Measurements from ENCODE around the gene ARRDC3.

ARRDC3 gene

DNA sequence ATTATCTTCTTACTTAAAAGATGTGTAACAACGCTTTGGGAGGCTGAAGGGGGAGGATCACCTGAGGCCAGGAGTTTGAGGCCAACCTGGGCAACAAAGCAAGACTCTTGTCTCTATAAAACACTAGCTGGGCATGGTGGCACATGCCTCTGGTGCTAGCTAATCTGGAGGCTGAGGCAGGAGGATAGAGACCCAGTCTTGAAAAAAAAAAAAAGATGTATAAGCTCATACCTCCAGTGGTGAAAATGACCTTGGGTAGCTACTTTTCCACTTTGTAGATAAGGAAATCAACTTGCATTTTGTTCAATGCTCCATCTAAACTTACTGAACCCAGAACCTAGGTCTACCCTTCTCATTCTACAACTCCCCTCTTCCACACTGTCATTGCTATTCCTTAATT, 16.6 kb downstream of the ARRDC3 start:
- TF ChIP-seq POLR2AphosphoS5 (IDR thresholded peaks at IDR 0.05; ENCODE audit: low read depth, low read length) (no peak), SIN3A (IDR thresholded peaks at IDR 0.05; ENCODE audit: borderline replicate concordance, insufficient read depth, low read length) (no peak), TAF1 (IDR thresholded peaks at IDR 0.05; ENCODE audit: borderline replicate concordance, insufficient read depth, low read length) (no peak), FOXP2 (optimal IDR thresholded peaks at IDR 0.05; ENCODE audit: borderline replicate concordance, extremely low read depth, extremely low read length, insufficient read depth) (no peak)
- TF ChIP-seq, protein P1, sequence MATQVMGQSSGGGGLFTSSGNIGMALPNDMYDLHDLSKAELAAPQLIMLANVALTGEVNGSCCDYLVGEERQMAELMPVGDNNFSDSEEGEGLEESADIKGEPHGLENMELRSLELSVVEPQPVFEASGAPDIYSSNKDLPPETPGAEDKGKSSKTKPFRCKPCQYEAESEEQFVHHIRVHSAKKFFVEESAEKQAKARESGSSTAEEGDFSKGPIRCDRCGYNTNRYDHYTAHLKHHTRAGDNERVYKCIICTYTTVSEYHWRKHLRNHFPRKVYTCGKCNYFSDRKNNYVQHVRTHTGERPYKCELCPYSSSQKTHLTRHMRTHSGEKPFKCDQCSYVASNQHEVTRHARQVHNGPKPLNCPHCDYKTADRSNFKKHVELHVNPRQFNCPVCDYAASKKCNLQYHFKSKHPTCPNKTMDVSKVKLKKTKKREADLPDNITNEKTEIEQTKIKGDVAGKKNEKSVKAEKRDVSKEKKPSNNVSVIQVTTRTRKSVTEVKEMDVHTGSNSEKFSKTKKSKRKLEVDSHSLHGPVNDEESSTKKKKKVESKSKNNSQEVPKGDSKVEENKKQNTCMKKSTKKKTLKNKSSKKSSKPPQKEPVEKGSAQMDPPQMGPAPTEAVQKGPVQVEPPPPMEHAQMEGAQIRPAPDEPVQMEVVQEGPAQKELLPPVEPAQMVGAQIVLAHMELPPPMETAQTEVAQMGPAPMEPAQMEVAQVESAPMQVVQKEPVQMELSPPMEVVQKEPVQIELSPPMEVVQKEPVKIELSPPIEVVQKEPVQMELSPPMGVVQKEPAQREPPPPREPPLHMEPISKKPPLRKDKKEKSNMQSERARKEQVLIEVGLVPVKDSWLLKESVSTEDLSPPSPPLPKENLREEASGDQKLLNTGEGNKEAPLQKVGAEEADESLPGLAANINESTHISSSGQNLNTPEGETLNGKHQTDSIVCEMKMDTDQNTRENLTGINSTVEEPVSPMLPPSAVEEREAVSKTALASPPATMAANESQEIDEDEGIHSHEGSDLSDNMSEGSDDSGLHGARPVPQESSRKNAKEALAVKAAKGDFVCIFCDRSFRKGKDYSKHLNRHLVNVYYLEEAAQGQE (IDR thresholded peaks at IDR 0.05; ENCODE audit: insufficient read depth in 1 of 2, low read depth in 2 of 2, low read length in 2 of 2), result no peak

DNA sequence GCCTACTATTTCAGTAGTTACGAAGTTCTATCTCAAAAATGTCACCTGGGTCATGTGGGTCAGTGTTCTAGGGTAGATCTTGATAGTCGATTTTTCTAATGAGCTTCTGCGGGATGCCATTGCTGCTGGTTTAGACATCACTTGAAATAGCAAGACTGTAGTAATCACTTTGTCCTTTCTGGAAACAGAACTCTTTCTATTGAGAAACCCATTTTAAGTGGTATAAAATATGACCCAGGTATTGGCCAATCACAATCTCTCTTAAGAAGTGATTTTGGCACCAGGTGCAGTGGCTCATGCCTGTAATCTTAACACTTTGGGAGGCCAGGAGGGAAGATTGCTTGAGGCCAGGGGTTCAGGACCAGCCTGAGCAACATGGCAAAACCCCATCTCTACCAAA, 17.6 kb downstream of the ARRDC3 start:
- TF ChIP-seq FOXP2 (optimal IDR thresholded peaks at IDR 0.05; ENCODE audit: borderline replicate concordance, extremely low read depth, extremely low read length, insufficient read depth) (no peak), SIN3A (IDR thresholded peaks at IDR 0.05; ENCODE audit: borderline replicate concordance, insufficient read depth, low read length) (no peak), POLR2AphosphoS5 (IDR thresholded peaks at IDR 0.05; ENCODE audit: low read depth, low read length) (no peak)
- TF ChIP-seq, protein P1 (IDR thresholded peaks at IDR 0.05; ENCODE audit: insufficient read depth in 1 of 2, low read depth in 2 of 2, low read length in 2 of 2), result no peak

DNA sequence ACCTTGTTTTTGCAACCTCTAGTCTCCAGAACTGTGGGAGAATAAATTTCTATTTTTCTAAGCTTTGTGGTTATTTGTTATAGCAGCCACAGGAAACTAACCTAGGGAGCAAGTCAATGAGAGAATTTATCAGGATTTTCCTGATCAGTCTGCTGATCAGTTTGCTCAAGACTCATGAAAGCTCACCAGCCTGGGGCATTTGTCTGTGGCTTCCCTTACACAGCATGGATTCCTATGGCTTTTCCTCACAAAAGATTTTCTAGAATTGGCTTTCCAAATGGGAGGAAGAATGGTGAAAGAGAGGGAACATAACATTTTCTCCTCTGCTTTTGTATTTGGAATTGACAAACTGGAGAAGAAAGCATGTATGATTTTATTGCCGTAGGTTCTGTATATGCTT, 20.2 kb downstream of the ARRDC3 start:
- TF ChIP-seq FOXP2 (optimal IDR thresholded peaks at IDR 0.05; ENCODE audit: borderline replicate concordance, extremely low read depth, extremely low read length, insufficient read depth) (no peak), TAF1 (IDR thresholded peaks at IDR 0.05; ENCODE audit: borderline replicate concordance, insufficient read depth, low read length) (no peak), SIN3A (IDR thresholded peaks at IDR 0.05; ENCODE audit: borderline replicate concordance, insufficient read depth, low read length) (no peak), POLR2AphosphoS5 (IDR thresholded peaks at IDR 0.05; ENCODE audit: low read depth, low read length) (no peak)
- TF ChIP-seq, protein P1 (IDR thresholded peaks at IDR 0.05; ENCODE audit: insufficient read depth in 1 of 2, low read depth in 2 of 2, low read length in 2 of 2), result no peak

DNA sequence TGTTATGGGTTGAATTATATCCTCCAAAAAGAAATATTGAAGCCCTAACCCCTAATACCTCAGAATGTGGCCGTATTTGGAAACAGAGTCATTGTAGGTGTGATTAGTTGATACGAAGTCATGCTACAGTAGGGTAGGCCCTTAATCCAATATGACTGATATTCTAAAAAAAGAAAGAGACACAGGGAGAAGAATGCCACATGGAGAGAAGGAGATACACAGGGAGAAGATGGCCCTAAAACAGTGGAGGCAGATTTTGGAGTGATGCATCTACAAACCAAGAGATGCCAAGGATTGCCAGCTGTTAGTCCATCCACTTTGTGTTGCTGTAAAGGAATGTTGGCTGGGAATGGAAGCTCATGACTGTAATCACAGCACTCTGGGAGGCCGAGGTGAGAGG, 21.3 kb downstream of the ARRDC3 start:
- no peak for TF ChIP-seq SIN3A (IDR thresholded peaks at IDR 0.05; ENCODE audit: borderline replicate concordance, insufficient read depth, low read length)
- TF ChIP-seq FOXP2 (optimal IDR thresholded peaks at IDR 0.05; ENCODE audit: borderline replicate concordance, extremely low read depth, extremely low read length, insufficient read depth), result no peak
- no peak for TF ChIP-seq TAF1 (IDR thresholded peaks at IDR 0.05; ENCODE audit: borderline replicate concordance, insufficient read depth, low read length)
- TF ChIP-seq, protein P1 (IDR thresholded peaks at IDR 0.05; ENCODE audit: insufficient read depth in 1 of 2, low read depth in 2 of 2, low read length in 2 of 2), result no peak
- TF ChIP-seq POLR2AphosphoS5 (IDR thresholded peaks at IDR 0.05; ENCODE audit: low read depth, low read length), result no peak
